Measurements from ENCODE around the gene PROB1. TPM values are rescaled to one million over a fixed set of nuclear protein-coding genes. Genes with fewer than 3 reads are reported as not detected.

Gene PROB1
- total and polyA plus RNA-seq, 2 of the 8 experiments (the other 6 are each of a cell fraction or from before 2014, with no cell fraction given): 0.89 to 3.1 TPM

- no peak for TF ChIP-seq CHD7 (IDR thresholded peaks at IDR 0.05; ENCODE audit: insufficient replicate concordance, low read length)
- TF ChIP-seq SP2 (IDR thresholded peaks at IDR 0.05; ENCODE audit: low read length): no peak
- TF ChIP-seq SIX5 (IDR thresholded peaks at IDR 0.05; ENCODE audit: low read depth, low read length): no peak
- no peak for TF ChIP-seq MAFK (IDR thresholded peaks at IDR 0.05; ENCODE audit: low read depth, low read length)
- TF ChIP-seq CREB1 (IDR thresholded peaks at IDR 0.05): no peak
- TF ChIP-seq CEBPB (IDR thresholded peaks at IDR 0.05; ENCODE audit: low read depth, low read length): no peak
- TF ChIP-seq JUN (IDR thresholded peaks at IDR 0.05; ENCODE audit: low read depth, low read length): no peak
- no peak for TF ChIP-seq CBX8 (IDR thresholded peaks at IDR 0.05; ENCODE audit: borderline replicate concordance, low read depth, low read length)
- TF ChIP-seq MAX (IDR thresholded peaks at IDR 0.05): no peak
- TF ChIP-seq RAD21 (IDR thresholded peaks at IDR 0.05 in 1 of 2, conservative IDR thresholded peaks at IDR 0.05 in 1 of 2; ENCODE audit: low read depth in 2 of 2, low read length in 2 of 2): no peak
- no peak for TF ChIP-seq EP300 (IDR thresholded peaks at IDR 0.05; ENCODE audit: borderline replicate concordance in 1 of 2, low read depth in 2 of 2, low read length in 2 of 2)
Measured at GRCh38 chr5:139383993-139384590, 10.8 kb downstream of the PROB1 start (continued).
